ENCODE measurements around the gene TTC13. TPM values are rescaled to one million over a fixed set of nuclear protein-coding genes. Genes with fewer than 3 reads are reported as not detected.
"Not testable (repeated sequence)": the region's sequence is repeated elsewhere in the genome, so short reads cannot be mapped to it uniquely, and the experiment has no call there.

TTC13 gene
- total RNA-seq, 1 donor from 2014 or later: 27.1 TPM

DNA sequence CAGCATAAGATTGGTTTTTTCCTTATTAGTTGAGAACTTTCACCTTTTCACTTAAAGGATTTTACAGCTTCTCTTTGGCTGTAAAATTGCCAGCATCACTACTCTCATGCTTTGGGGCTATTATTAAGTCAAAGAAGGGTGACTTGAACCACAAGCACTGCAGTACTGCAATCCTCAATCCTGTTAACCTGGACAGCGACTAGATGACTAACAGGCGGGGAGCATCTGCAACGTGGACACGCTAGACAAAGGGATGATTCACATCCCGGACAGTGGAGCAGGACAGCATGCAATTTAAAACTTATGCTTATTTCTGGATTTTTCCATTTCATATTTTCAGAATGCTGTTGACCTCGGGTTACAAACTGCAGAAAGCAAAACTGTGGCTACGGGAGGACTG, 8.3 kb upstream of the TTC13 start:
- Mint-ChIP-seq H3K9me3 (ENCODE audit: low read depth) (no peaks in the 10 kb centered on the region), H3K36me3 (ENCODE audit: low read depth) (peaks cover 5% of the 10 kb centered on the region), H3K4me1 (ENCODE audit: low read depth) (peaks cover 18% of the 10 kb centered on the region), H3K27ac (ENCODE audit: unreplicated experiment) (peak overlapping the region; percentile 43), H3K4me3 (ENCODE audit: unreplicated experiment) (no peak overlapping the region), H3K27me3 (ENCODE audit: low read depth) (no peaks in the 10 kb centered on the region)
- DNase-seq (ENCODE audit: low spot score): no peak
- TF ChIP-seq, protein P1, sequence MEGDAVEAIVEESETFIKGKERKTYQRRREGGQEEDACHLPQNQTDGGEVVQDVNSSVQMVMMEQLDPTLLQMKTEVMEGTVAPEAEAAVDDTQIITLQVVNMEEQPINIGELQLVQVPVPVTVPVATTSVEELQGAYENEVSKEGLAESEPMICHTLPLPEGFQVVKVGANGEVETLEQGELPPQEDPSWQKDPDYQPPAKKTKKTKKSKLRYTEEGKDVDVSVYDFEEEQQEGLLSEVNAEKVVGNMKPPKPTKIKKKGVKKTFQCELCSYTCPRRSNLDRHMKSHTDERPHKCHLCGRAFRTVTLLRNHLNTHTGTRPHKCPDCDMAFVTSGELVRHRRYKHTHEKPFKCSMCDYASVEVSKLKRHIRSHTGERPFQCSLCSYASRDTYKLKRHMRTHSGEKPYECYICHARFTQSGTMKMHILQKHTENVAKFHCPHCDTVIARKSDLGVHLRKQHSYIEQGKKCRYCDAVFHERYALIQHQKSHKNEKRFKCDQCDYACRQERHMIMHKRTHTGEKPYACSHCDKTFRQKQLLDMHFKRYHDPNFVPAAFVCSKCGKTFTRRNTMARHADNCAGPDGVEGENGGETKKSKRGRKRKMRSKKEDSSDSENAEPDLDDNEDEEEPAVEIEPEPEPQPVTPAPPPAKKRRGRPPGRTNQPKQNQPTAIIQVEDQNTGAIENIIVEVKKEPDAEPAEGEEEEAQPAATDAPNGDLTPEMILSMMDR (IDR thresholded peaks at IDR 0.05): no peak

DNA sequence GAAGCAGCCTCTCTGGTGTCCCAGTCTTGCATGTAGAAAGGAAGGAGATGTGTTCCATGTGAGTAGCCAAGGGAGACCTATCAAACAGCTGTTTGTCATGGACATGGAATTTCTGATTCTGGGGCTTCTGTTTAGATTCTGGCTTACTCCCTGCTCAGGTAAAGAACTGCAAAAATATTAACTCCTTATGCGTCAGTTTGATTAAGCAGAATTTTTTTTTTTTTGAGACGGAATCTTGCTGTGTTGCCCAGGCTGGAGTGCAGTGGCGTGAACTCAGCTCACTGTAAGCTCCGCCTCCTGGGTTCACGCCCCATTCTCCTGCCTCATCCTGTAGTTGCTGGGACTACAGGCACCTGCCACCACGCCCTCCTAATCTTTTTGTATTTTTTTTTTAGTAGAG, 7.0 kb upstream of the TTC13 start:
- DNase-seq (ENCODE audit: low spot score): no peak
- Mint-ChIP-seq H3K27me3 (ENCODE audit: low read depth) (no peaks in the 10 kb centered on the region), H3K4me3 (ENCODE audit: unreplicated experiment) (no peak overlapping the region), H3K36me3 (ENCODE audit: low read depth) (no peaks in the 10 kb centered on the region), H3K9me3 (ENCODE audit: low read depth) (no peaks in the 10 kb centered on the region), H3K27ac (ENCODE audit: unreplicated experiment) (no peak overlapping the region), H3K4me1 (ENCODE audit: low read depth) (peaks cover 12% of the 10 kb centered on the region)
- TF ChIP-seq, protein P1 (IDR thresholded peaks at IDR 0.05): no peak

DNA sequence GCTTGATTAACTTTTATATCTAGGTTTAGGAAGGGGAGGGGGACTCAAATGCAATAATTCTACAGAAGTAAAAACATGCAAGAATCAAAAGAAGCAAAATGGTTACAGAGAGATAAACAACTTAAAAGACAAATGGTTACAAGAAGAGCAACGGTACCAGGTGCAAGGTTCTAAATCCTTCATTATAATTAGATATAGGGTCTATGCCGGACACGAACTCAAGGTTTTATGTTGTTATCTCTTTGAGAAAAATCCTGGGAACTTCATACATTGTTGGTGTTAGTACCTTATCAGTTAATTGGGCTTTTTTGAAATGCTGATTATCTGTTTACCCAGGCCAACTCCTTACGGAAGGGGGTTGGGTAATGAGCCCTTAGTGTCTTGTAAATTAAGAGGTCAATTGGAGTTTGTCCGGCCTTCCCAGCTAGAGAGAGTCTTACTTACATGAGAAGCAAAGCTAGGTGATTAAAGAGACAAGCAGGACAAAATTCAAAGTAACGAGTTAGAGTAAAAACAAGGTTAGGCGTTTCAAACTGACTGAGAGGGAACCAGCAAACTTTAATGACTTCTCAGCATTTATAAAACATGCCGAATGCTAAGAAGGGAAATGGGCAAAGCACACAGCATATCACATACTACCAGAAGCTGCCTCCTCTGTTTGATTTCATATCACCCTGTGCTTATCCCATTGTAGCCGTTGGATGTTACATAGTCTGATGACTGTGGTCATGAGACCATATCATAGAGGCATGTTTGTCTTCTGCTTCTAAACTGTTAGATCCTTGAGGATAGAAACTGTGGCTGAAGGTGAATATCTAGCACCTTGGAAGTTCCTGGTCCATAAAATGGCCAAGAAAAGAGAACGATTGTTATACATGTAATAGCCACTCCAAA, 6.2 kb upstream of the TTC13 start:
- peaks cover 17% of the 10 kb centered on the region for H3K4me1 Mint-ChIP-seq (ENCODE audit: low read depth)
- not testable (repeated sequence) for H3K27ac Mint-ChIP-seq (ENCODE audit: unreplicated experiment); H3K4me3 Mint-ChIP-seq (ENCODE audit: unreplicated experiment); H3K36me3 Mint-ChIP-seq (ENCODE audit: low read depth); DNase-seq (ENCODE audit: low spot score); H3K9me3 Mint-ChIP-seq (ENCODE audit: low read depth); H3K27me3 Mint-ChIP-seq (ENCODE audit: low read depth)

DNA sequence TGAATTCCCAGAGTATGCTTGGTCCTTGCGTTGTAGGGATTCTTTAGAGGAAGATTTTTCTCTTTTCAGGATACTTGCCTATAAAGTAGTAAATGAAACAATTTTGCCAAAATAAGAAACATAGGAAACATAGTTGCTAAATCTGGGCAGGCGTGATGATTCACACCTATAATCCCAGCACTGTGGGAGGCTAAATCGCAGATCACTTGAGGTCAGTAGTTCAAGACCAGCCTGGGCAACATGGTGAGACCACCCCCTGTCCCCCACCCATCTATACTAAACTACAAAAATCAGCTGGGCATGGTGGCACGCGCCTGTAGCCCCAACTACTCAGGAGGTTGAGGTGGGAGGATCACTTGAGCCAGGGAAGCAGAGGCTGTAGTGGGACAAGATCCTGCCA, 5.2 kb upstream of the TTC13 start:
- Mint-ChIP-seq H3K27me3 (ENCODE audit: low read depth) (no peaks in the 10 kb centered on the region), H3K27ac (ENCODE audit: unreplicated experiment) (no peak overlapping the region), H3K4me3 (ENCODE audit: unreplicated experiment) (no peak overlapping the region), H3K9me3 (ENCODE audit: low read depth) (no peaks in the 10 kb centered on the region), H3K36me3 (ENCODE audit: low read depth) (no peaks in the 10 kb centered on the region), H3K4me1 (ENCODE audit: low read depth) (peaks cover 27% of the 10 kb centered on the region)
- TF ChIP-seq, protein P1 (IDR thresholded peaks at IDR 0.05): no peak
- no peak for DNase-seq (ENCODE audit: low spot score)

DNA sequence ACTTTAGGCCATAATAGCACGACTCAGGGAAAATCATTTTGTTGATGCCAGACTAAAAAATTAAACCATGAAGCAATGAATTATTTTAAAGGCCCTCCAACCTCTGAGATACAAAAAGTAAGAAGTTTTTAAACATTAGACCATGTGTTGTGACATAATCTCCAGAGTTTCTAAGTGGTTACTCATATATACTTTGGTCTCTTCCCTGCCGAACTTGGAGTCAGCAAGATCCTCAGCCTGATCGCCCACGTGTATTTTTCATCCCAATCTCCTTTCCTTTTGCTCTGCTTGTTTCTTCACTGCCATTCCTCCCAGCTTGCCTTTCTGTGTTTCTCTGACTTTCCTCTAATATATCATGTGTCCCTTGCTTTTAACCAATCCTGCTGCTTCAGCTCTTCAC, 4.0 kb upstream of the TTC13 start:
- Mint-ChIP-seq H3K27ac (ENCODE audit: unreplicated experiment) (no peak overlapping the region), H3K36me3 (ENCODE audit: low read depth) (no peaks in the 10 kb centered on the region), H3K4me1 (ENCODE audit: low read depth) (peaks cover 29% of the 10 kb centered on the region), H3K4me3 (ENCODE audit: unreplicated experiment) (no peak overlapping the region), H3K27me3 (ENCODE audit: low read depth) (no peaks in the 10 kb centered on the region), H3K9me3 (ENCODE audit: low read depth) (no peaks in the 10 kb centered on the region)
- TF ChIP-seq, protein P1 (IDR thresholded peaks at IDR 0.05): no peak
- DNase-seq (ENCODE audit: low spot score): no peak

DNA sequence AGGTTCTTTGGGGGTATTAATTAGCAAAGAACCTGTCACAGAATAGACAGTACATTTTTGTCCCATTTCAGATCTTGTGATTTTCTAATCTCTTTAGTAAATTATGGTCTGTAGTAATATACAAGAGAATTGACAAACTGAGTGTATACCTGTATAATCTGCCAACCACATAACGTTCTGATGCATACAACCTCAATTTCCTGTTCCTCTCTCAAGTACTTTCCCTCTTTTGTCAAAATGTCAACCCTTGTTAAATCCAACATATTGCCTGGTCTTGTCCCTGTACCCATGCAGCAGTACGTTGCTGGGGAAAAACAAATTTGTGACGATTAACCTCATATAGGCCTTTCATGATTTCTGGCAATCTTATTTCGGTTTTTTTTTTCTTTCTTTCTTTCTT, 1.3 kb upstream of the TTC13 start:
- peaks cover 26% of the 10 kb centered on the region for H3K4me1 Mint-ChIP-seq (ENCODE audit: low read depth)
- TF ChIP-seq, protein P1 (IDR thresholded peaks at IDR 0.05): no peak
- no peaks in the 10 kb centered on the region for H3K9me3 Mint-ChIP-seq (ENCODE audit: low read depth)
- peaks cover 2% of the 10 kb centered on the region for H3K36me3 Mint-ChIP-seq (ENCODE audit: low read depth)
- DNase-seq (ENCODE audit: low spot score): no peak
- H3K4me3 Mint-ChIP-seq (ENCODE audit: unreplicated experiment): peak overlapping the region; percentile 100
- no peak overlapping the region for H3K27ac Mint-ChIP-seq (ENCODE audit: unreplicated experiment)
- H3K27me3 Mint-ChIP-seq (ENCODE audit: low read depth): no peaks in the 10 kb centered on the region

Measured in chondrocyte (in vitro differentiated cells).